ENCODE results near the gene FGF23. TPM values are rescaled to one million over a fixed set of nuclear protein-coding genes. Genes with fewer than 3 reads are reported as not detected.

The FGF23 gene
- total RNA-seq, 1 experiment from 2014 or later, result not detected

DNA sequence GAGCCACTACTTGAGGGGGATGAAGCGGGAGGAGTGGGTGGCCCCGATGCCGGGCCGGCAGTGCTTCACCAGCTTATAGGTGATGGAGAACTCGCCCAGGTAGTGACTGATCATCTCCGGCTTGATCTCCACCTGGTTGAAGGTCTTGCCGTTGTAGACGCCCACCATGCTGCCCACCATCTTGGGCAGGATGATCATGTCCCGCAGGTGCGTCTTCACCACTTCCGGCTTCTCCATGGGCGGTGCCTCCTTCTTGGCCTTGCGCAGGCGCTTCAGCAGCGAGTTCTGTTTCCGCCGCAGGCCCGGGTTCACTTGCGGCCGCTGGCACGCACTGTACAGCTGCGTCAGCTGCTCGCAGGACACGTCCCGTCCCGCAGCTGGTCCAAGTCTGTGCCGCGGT is 55.1 kb downstream of the FGF23 start:
- intact Hi-C loops (cut with micrococcal nuclease), result no loop called here
- no peaks in the 10 kb centered on the region for H4K20me1 ChIP-seq (ENCODE audit: insufficient read depth)
- POLR2A ChIA-PET, result no interaction called here
- no TSS peak for BruUV-seq (replicated peaks)
- no peak for ATAC-seq
- peaks cover 0 to 13% of the 10 kb centered on the region in 2 experiments; a peak in 2 of 4 replicates for H3K4me1 ChIP-seq (ENCODE audit: control insufficient read depth in 1 of 2, insufficient read depth in 2 of 2, low read length in 2 of 2)
- no peaks in the 10 kb centered on the region for H3K36me3 ChIP-seq (ENCODE audit: control insufficient read depth in 1 of 2, insufficient read depth in 2 of 2, low read length in 2 of 2)
- no peaks in the 10 kb centered on the region for H3K27me3 ChIP-seq (ENCODE audit: insufficient read depth, low read length)
- RAD21 ChIA-PET (ENCODE audit: low non-redundant PET in 1 of 2, low total read pairs in 2 of 2, uncharacterized antibody in 2 of 2, unreplicated experiment in 2 of 2), result no interaction called here
- no peak overlapping the region for H3K9ac ChIP-seq (ENCODE audit: low read length)
- TF ChIP-seq, protein P1, sequence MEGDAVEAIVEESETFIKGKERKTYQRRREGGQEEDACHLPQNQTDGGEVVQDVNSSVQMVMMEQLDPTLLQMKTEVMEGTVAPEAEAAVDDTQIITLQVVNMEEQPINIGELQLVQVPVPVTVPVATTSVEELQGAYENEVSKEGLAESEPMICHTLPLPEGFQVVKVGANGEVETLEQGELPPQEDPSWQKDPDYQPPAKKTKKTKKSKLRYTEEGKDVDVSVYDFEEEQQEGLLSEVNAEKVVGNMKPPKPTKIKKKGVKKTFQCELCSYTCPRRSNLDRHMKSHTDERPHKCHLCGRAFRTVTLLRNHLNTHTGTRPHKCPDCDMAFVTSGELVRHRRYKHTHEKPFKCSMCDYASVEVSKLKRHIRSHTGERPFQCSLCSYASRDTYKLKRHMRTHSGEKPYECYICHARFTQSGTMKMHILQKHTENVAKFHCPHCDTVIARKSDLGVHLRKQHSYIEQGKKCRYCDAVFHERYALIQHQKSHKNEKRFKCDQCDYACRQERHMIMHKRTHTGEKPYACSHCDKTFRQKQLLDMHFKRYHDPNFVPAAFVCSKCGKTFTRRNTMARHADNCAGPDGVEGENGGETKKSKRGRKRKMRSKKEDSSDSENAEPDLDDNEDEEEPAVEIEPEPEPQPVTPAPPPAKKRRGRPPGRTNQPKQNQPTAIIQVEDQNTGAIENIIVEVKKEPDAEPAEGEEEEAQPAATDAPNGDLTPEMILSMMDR (IDR thresholded peaks at IDR 0.05 in 2 of 3, conservative IDR thresholded peaks at IDR 0.05 in 1 of 3; ENCODE audit: borderline replicate concordance in 1 of 3, insufficient read depth in 1 of 3, low read depth in 2 of 3, low read length in 2 of 3), result no peak
- TF ChIP-seq SIN3A (IDR thresholded peaks at IDR 0.05; ENCODE audit: low read depth) (no peak), RAD21 (IDR thresholded peaks at IDR 0.05; ENCODE audit: low read depth) (no peak), CBX3 (IDR thresholded peaks at IDR 0.05; ENCODE audit: low read depth) (no peak), POLR2AphosphoS5 (IDR thresholded peaks at IDR 0.05; ENCODE audit: low read depth, low read length) (no peak), JUND (IDR thresholded peaks at IDR 0.05) (no peak), SRF (IDR thresholded peaks at IDR 0.05; ENCODE audit: low read depth) (no peak), YY1 (IDR thresholded peaks at IDR 0.05; ENCODE audit: extremely low read depth, insufficient replicate concordance, low read depth, low read length) (no peak), EZH2phosphoT487 (IDR thresholded peaks at IDR 0.05; ENCODE audit: borderline replicate concordance) (no peak), ZFX (IDR thresholded peaks at IDR 0.05) (no peak)
- TF ChIP-seq, protein P2, sequence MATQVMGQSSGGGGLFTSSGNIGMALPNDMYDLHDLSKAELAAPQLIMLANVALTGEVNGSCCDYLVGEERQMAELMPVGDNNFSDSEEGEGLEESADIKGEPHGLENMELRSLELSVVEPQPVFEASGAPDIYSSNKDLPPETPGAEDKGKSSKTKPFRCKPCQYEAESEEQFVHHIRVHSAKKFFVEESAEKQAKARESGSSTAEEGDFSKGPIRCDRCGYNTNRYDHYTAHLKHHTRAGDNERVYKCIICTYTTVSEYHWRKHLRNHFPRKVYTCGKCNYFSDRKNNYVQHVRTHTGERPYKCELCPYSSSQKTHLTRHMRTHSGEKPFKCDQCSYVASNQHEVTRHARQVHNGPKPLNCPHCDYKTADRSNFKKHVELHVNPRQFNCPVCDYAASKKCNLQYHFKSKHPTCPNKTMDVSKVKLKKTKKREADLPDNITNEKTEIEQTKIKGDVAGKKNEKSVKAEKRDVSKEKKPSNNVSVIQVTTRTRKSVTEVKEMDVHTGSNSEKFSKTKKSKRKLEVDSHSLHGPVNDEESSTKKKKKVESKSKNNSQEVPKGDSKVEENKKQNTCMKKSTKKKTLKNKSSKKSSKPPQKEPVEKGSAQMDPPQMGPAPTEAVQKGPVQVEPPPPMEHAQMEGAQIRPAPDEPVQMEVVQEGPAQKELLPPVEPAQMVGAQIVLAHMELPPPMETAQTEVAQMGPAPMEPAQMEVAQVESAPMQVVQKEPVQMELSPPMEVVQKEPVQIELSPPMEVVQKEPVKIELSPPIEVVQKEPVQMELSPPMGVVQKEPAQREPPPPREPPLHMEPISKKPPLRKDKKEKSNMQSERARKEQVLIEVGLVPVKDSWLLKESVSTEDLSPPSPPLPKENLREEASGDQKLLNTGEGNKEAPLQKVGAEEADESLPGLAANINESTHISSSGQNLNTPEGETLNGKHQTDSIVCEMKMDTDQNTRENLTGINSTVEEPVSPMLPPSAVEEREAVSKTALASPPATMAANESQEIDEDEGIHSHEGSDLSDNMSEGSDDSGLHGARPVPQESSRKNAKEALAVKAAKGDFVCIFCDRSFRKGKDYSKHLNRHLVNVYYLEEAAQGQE (IDR thresholded peaks at IDR 0.05; ENCODE audit: low read depth), result no peak
- H3K79me2 ChIP-seq (ENCODE audit: insufficient read depth, low read length), result peaks cover 52% of the 10 kb centered on the region
- H3K4me3 ChIP-seq (replicated peaks in 1 of 2; ENCODE audit: low read depth in 1 of 2, low read length in 2 of 2), result no peak overlapping the region
- CTCF ChIA-PET, result no interaction called here
- H3K27ac ChIP-seq (ENCODE audit: low read depth, low read length), result no peak overlapping the region
- no peaks in the 10 kb centered on the region for H3K9me3 ChIP-seq (ENCODE audit: control insufficient read depth in 1 of 2, insufficient read depth in 1 of 2, low read depth in 1 of 2, low read length in 2 of 2)
- no peaks in the 10 kb centered on the region for H3K9me2 ChIP-seq (ENCODE audit: insufficient read depth)
- H3K4me2 ChIP-seq (ENCODE audit: low read length), result no peak overlapping the region
- no peak for DNase-seq (ENCODE audit: low read depth, low spot score)
- H2AFZ ChIP-seq (ENCODE audit: low read depth, low read length, poor library complexity, severe bottlenecking), result no peak overlapping the region
